ENCODE measurements around the gene MYO15B. TPM values are rescaled to one million over a fixed set of nuclear protein-coding genes. Genes with fewer than 3 reads are reported as not detected.

Gene MYO15B
- total RNA-seq, 1 donor from 2014 or later, result 285 TPM

- no peak for DNase-seq (ENCODE audit: low spot score in 2 of 2)
- TF ChIP-seq CTCF (IDR thresholded peaks at IDR 0.05), result no peak
Measured at GRCh38 chr17:75544250-75544649, 43.4 kb upstream of the MYO15B start.

GRCh38 chr17:75546181-75546580 is 41.4 kb upstream of the MYO15B start:
- Histone ChIP-seq H3K4me3 (no peak overlapping the region), H3K36me3 (no peaks in the 10 kb centered on the region), H3K9me3 (no peaks in the 10 kb centered on the region), H3K4me1 (no peaks in the 10 kb centered on the region), H3K27me3 (no peaks in the 10 kb centered on the region), H3K27ac (no peak overlapping the region)
- TF ChIP-seq CTCF (IDR thresholded peaks at IDR 0.05), result no peak
- DNase-seq (ENCODE audit: low spot score in 2 of 2), result no peak
- intact Hi-C loops (cut with DNase I), result no loop called here

More at GRCh38 chr17:75544250-75544649, 43.4 kb upstream of the MYO15B start:
- H3K4me1 ChIP-seq, result no peaks in the 10 kb centered on the region
- intact Hi-C loops (cut with DNase I), result no loop called here
- no peaks in the 10 kb centered on the region for H3K9me3 ChIP-seq
- H3K27ac ChIP-seq, result no peak overlapping the region
- H3K36me3 ChIP-seq, result no peaks in the 10 kb centered on the region
- no peak overlapping the region for H3K4me3 ChIP-seq
- H3K27me3 ChIP-seq, result no peaks in the 10 kb centered on the region

GRCh38 chr17:75547091-75547490 is 40.5 kb upstream of the MYO15B start:
- Histone ChIP-seq H3K4me3 (no peak overlapping the region), H3K9me3 (no peaks in the 10 kb centered on the region), H3K36me3 (no peaks in the 10 kb centered on the region), H3K27ac (no peak overlapping the region), H3K27me3 (no peaks in the 10 kb centered on the region), H3K4me1 (no peaks in the 10 kb centered on the region)
- intact Hi-C loops (cut with DNase I), result no loop called here
- TF ChIP-seq CTCF (IDR thresholded peaks at IDR 0.05), result no peak
- no peak for DNase-seq (ENCODE audit: low spot score in 2 of 2)

DNA sequence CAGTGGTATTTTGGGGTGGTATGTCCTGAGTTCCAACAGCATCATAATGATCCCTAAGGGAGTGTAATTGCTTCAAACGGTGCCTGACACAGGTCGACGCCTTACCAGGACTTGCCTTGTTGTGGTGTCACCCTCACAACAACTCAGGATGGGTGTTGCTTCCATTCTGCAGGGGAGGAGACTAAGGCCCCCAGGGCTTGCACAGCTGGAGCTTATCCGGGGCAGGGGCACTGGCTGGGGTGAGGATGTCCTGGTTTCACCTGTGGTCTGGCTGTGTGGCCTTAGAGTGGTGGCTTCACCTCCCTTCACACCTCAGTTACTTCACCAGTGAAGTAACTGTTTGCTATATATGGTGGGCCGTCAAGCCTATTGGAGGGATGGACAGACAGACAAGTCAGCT is 38.8 kb upstream of the MYO15B start:
- intact Hi-C loops (cut with DNase I), result no loop called here
- no peak overlapping the region for H3K4me3 ChIP-seq
- no peaks in the 10 kb centered on the region for H3K9me3 ChIP-seq
- no peak for TF ChIP-seq CTCF (IDR thresholded peaks at IDR 0.05)
- H3K27me3 ChIP-seq, result no peaks in the 10 kb centered on the region
- H3K4me1 ChIP-seq, result no peaks in the 10 kb centered on the region
- H3K36me3 ChIP-seq, result no peaks in the 10 kb centered on the region
- H3K27ac ChIP-seq, result no peak overlapping the region
- DNase-seq (ENCODE audit: low spot score in 2 of 2), result no peak

DNA sequence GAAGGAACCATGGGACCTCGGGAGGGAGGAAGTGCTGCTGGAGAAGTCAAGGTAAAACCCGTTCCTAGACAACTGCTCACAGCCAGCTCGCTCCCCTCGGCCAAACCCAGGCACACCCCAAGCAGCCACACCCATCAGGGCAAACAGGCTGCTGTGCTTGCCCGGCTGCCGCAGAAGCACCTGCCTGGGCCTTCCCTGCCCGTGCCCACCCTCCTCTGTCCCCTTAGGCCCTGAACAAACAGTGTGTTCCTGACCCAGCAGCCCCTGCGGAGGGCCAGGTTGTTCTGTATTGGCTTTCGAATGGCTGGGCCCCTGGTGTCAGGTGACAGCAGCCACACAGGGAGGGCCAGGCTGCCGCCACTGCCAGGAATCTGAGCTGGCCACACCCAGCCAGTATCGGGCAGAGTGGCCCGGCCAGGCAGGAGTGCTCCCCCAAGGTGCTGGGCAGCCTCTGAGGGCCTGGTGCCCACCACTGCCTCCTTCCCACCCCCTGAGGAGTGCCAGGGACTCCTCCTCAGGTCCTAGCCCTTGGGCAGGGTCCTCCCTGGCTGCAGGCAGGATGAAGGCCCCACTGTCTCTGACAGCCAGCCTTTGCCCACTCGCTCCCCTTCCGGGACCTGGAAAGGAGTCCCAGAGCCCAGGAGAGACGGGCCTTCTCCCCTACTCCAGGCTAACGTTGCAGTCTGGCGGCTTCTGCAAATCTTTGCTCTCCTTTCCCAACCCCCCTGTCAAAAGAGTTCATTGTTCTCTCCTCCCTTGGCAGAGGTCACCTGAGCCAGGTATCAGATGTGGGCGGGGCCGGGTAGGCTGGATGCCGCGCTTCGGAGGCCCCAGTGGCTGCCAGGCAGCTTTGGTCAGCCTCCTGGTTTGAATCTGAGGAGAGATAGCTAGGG is 38.1 kb upstream of the MYO15B start:
- H3K9me3 ChIP-seq, result no peaks in the 10 kb centered on the region
- no peak overlapping the region for H3K4me3 ChIP-seq
- no peaks in the 10 kb centered on the region for H3K4me1 ChIP-seq
- H3K36me3 ChIP-seq, result no peaks in the 10 kb centered on the region
- intact Hi-C loops (cut with DNase I), result no loop called here
- no peaks in the 10 kb centered on the region for H3K27me3 ChIP-seq
- H3K27ac ChIP-seq, result no peak overlapping the region
- no peak for DNase-seq (ENCODE audit: low spot score in 2 of 2)
- no peak for TF ChIP-seq CTCF (IDR thresholded peaks at IDR 0.05)
